ENCODE results near the gene OXNAD1.

GRCh38 chr3:16245609-16246008 lies 19.4 kb upstream of the OXNAD1 start:
- TF ChIP-seq CTCF (conservative IDR thresholded peaks at IDR 0.05 in 1 of 2, IDR thresholded peaks at IDR 0.05 in 1 of 2; ENCODE audit: low read depth in 1 of 2, low read length in 2 of 2) (no peak), EZH2 (IDR thresholded peaks at IDR 0.05; ENCODE audit: low read length, missing control alignments) (no peak)
